ENCODE data around the gene PHACTR4.
"Not testable (repeated sequence)": the region's sequence is repeated elsewhere in the genome, so short reads cannot be mapped to it uniquely, and the experiment has no call there.

The PHACTR4 gene

GRCh38 chr1:28371010-28371377 is 1.5 kb downstream of the PHACTR4 start:
- no peak for DNase-seq (ENCODE audit: low read depth)

GRCh38 chr1:28373450-28373849 is 3.9 kb downstream of the PHACTR4 start:
- not testable (repeated sequence) for DNase-seq (ENCODE audit: low read depth)

- DNase-seq (ENCODE audit: low read depth) = no peak
These were observed 4.8 kb downstream of the PHACTR4 start for GRCh38 chr1:28374297-28374696.

- DNase-seq (ENCODE audit: low read depth) = not testable (repeated sequence)
These were observed 6.1 kb downstream of the PHACTR4 start for GRCh38 chr1:28375598-28375997.

GRCh38 chr1:28376195-28376594 is 6.7 kb downstream of the PHACTR4 start:
- not testable (repeated sequence) for DNase-seq (ENCODE audit: low read depth)

GRCh38 chr1:28378906-28379305 is 9.4 kb downstream of the PHACTR4 start:
- no peak for DNase-seq (ENCODE audit: low read depth)

- no peak for DNase-seq (ENCODE audit: low read depth)
These were observed 10.9 kb downstream of the PHACTR4 start for GRCh38 chr1:28380394-28380793.

GRCh38 chr1:28383785-28384184 is 14.2 kb downstream of the PHACTR4 start:
- DNase-seq (ENCODE audit: low read depth) = not testable (repeated sequence)

GRCh38 chr1:28392027-28392652 is 22.6 kb downstream of the PHACTR4 start:
- DNase-seq (ENCODE audit: low read depth) = no peak

GRCh38 chr1:28394136-28394535 is 24.6 kb downstream of the PHACTR4 start:
- DNase-seq (ENCODE audit: low read depth) = no peak

GRCh38 chr1:28395181-28395580 is 25.6 kb downstream of the PHACTR4 start:
- DNase-seq (ENCODE audit: low read depth) = no peak

- no peak for DNase-seq (ENCODE audit: low read depth)
These were observed 32.2 kb downstream of the PHACTR4 start for GRCh38 chr1:28401760-28402159.

GRCh38 chr1:28409090-28409489 is 39.5 kb downstream of the PHACTR4 start:
- DNase-seq (ENCODE audit: low read depth) = no peak

- no peak for DNase-seq (ENCODE audit: low read depth)
These were observed 42.1 kb downstream of the PHACTR4 start for GRCh38 chr1:28411656-28412055.

- no peak for DNase-seq (ENCODE audit: low read depth)
These were observed 43.2 kb downstream of the PHACTR4 start for GRCh38 chr1:28412731-28413130.

GRCh38 chr1:28416509-28417194 is 47.1 kb downstream of the PHACTR4 start:
- no peak for DNase-seq (ENCODE audit: low read depth)

GRCh38 chr1:28417441-28417922 is 47.9 kb downstream of the PHACTR4 start:
- no peak for DNase-seq (ENCODE audit: low read depth)

- DNase-seq (ENCODE audit: low read depth) = no peak
These were observed 48.5 kb downstream of the PHACTR4 start for GRCh38 chr1:28417926-28418637.

GRCh38 chr1:28421744-28422143 is 52.2 kb downstream of the PHACTR4 start:
- DNase-seq (ENCODE audit: low read depth) = no peak

- no peak for DNase-seq (ENCODE audit: low read depth)
These were observed 57.3 kb downstream of the PHACTR4 start for GRCh38 chr1:28426831-28427230.

GRCh38 chr1:28428012-28428411 is 58.5 kb downstream of the PHACTR4 start:
- no peak for DNase-seq (ENCODE audit: low read depth)

- no peak for DNase-seq (ENCODE audit: low read depth)
These were observed 59.5 kb downstream of the PHACTR4 start for GRCh38 chr1:28428990-28429520.

All from stimulated activated CD8-positive, alpha-beta memory T cell treated with anti-CD3 and anti-CD28 coated beads, Interleukin-12 subunit alpha, Interleukin-12 subunit beta, amount 100 ng/mL, for 1 hour (primary cell).